GM23248 (cell line): Measurements from ENCODE around the gene SPTBN5.

Experiments used
- EZH2 ChIP-seq: fragments of 200-600 bp; sonication (generic); IDR thresholded peaks from 2 replicates; pipeline ENCODE4 v1.6.1; 2018; ENCODE audit warnings: antibody characterized with exemption, mild to moderate bottlenecking; ENCODE audit not compliant: insufficient read depth, poor library complexity, severe bottlenecking
- EZH2phosphoT487 ChIP-seq: fragments of 200-600 bp; sonication (generic); IDR thresholded peaks from 2 replicates; pipeline ENCODE4 v1.6.1; 2018; ENCODE audit warnings: antibody characterized with exemption, moderate library complexity, mild to moderate bottlenecking, low read depth; ENCODE audit not compliant: insufficient read depth

- TF ChIP-seq EZH2: no peak
- TF ChIP-seq EZH2phosphoT487: 0 out of 2 replicates have a peak, but pooled peaks have one; percentile 37
Measured at GRCh38 chr15:41930867-41931222, 37.0 kb upstream of the SPTBN5 start.
